Spleen (tissue), 7 donors: ENCODE data around the gene PANK4.

Experiments
- POLR2A ChIP-seq, 3 donors: fragments of 450-650 bp; IDR thresholded peaks; one replicate each; pipeline ENCODE4 v1.5.1; 2017; ENCODE audit warnings: antibody characterized with exemption in 3 of 3, mild to moderate bottlenecking in 1 of 3
- POLR2AphosphoS5 ChIP-seq, 3 donors: sonication (generic); formaldehyde crosslinking; IDR thresholded peaks; one replicate each; pipeline ENCODE4 v1.5.1; 2017; ENCODE audit warnings: antibody characterized with exemption in 3 of 3
- TF ChIP-seq, protein P1 (sequence below), 11 experiments: fragments of 200-600 bp in 7 of 11; fragments of 450-650 bp in 4 of 11; sonication (generic) in 4 of 11; IDR thresholded peaks in 8 of 11; conservative IDR thresholded peaks in 3 of 11; 1 replicate in 7 of 11; 2 replicates in 4 of 11; pipeline versions ENCODE4 v1.4.0 to v1.8.0; 2016 to 2021; ENCODE audit warnings: antibody characterized with exemption in 11 of 11, inconsistent platforms in 4 of 11, mild to moderate bottlenecking in 1 of 11
- donor health status: DM: no; HTN: no; CAD: no; lungs with moderate emphysema.
- donor health status: DM: no; HTN: no; CAD: no.
- donor health status: DM: no; HTN: no; CAD: no.

- TF ChIP-seq POLR2AphosphoS5 (IDR thresholded peaks at IDR 0.05) (no peak), POLR2A (IDR thresholded peaks at IDR 0.05) (no peak)
- TF ChIP-seq, protein P1, sequence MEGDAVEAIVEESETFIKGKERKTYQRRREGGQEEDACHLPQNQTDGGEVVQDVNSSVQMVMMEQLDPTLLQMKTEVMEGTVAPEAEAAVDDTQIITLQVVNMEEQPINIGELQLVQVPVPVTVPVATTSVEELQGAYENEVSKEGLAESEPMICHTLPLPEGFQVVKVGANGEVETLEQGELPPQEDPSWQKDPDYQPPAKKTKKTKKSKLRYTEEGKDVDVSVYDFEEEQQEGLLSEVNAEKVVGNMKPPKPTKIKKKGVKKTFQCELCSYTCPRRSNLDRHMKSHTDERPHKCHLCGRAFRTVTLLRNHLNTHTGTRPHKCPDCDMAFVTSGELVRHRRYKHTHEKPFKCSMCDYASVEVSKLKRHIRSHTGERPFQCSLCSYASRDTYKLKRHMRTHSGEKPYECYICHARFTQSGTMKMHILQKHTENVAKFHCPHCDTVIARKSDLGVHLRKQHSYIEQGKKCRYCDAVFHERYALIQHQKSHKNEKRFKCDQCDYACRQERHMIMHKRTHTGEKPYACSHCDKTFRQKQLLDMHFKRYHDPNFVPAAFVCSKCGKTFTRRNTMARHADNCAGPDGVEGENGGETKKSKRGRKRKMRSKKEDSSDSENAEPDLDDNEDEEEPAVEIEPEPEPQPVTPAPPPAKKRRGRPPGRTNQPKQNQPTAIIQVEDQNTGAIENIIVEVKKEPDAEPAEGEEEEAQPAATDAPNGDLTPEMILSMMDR (IDR thresholded peaks at IDR 0.05 in 8 of 11, conservative IDR thresholded peaks at IDR 0.05 in 3 of 11), result no peak
Measured at GRCh38 chr1:2481885-2482284, 44.5 kb downstream of the PANK4 start.
